ENCODE measurements around the gene SNRPE.

SNRPE gene

GRCh38 chr1:203888807-203889251, 27.4 kb downstream of the SNRPE start:
- DNase-seq = no peak

GRCh38 chr1:203891950-203892349, 30.6 kb downstream of the SNRPE start:
- DNase-seq = no peak

- no peak for DNase-seq
Observed at GRCh38 chr1:203898458-203899352, 37.3 kb downstream of the SNRPE start.

- no peak for DNase-seq
Observed at GRCh38 chr1:203899353-203899716, 37.9 kb downstream of the SNRPE start.

- no peak for DNase-seq
Observed at GRCh38 chr1:203899869-203900714, 38.7 kb downstream of the SNRPE start.

GRCh38 chr1:203901581-203901980, 40.2 kb downstream of the SNRPE start:
- DNase-seq = no peak

- no peak for DNase-seq
Observed at GRCh38 chr1:203905275-203905674, 43.9 kb downstream of the SNRPE start.

- DNase-seq = no peak
Observed at GRCh38 chr1:203906932-203907331, 45.5 kb downstream of the SNRPE start.

GRCh38 chr1:203907901-203908300, 46.5 kb downstream of the SNRPE start:
- no peak for DNase-seq

GRCh38 chr1:203911806-203912205, 50.4 kb downstream of the SNRPE start:
- DNase-seq = no peak

GRCh38 chr1:203913073-203913521, 51.7 kb downstream of the SNRPE start:
- peak; percentile 82 for DNase-seq

- no peak for DNase-seq
Observed at GRCh38 chr1:203914292-203914691, 52.9 kb downstream of the SNRPE start.

GRCh38 chr1:203915811-203916210, 54.4 kb downstream of the SNRPE start:
- DNase-seq = no peak

GRCh38 chr1:203916756-203917155, 55.4 kb downstream of the SNRPE start:
- DNase-seq = no peak

All from OCI-M1 (cell line).